ELF-1 (cell line): ENCODE data around the gene ZNF282.
"Not testable (repeated sequence)": the region's sequence is repeated elsewhere in the genome, so short reads cannot be mapped to it uniquely, and the experiment has no call there.

Experiments used
- DNase-seq: peaks from one replicate; pipeline ENCODE4 v3.0.0-alpha.2; 2016; ENCODE audit warnings: low read depth, low spot score

Gene ZNF282

DNA sequence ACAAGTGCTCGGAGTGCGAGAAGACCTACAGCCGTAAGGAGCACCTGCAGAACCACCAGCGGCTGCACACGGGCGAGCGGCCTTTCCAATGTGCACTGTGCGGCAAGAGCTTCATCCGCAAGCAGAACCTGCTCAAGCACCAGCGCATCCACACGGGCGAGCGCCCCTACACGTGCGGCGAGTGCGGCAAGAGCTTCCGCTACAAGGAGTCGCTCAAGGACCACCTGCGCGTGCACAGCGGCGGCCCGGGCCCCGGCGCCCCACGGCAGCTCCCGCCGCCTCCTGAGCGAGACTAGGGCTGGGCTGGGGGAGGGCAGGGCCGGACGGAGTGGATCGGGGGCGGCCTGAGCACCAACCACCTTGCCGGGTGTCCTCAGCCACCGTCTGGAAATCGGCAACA lies 29.0 kb downstream of the ZNF282 start:
- DNase-seq, result no peak

DNA sequence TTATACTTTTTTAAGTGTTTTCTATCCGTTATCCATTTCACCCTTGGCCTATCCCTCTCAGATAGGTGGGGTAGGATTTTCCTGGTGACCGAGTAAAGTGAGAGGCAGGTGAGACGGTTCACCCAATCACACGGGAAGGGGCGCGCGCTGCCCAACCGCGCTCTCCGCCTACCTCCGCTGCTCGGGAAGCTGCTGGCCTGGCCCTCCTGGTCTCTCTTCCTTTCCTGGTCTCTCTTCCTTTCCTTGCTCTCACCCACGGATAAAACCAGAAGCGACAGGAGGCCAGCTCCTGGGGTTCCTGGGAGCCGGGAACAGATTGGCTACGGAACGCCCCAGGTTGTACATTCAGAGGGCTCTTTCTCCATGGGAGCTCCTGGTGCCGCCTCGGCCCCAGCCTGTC lies 29.8 kb downstream of the ZNF282 start:
- no peak for DNase-seq

DNA sequence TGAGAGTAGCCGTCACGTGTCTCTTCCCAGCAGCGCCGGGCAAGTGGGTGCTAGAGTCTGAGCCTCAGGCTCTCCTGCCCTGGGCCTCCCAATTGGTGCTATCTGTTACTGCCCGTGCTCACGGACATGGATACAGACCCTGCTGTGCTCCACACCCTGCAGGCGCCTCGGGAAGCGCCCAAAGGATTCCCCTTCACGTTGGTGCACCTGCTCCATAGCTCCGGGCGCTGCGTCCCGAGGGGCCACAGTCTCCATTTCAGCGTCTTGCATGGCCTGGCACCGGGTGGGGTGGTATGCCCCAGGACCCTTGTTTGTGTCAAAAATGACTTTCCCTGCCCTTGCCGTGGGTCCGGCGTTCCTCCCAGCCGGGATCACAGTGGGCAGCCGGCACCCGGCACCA lies 30.3 kb downstream of the ZNF282 start:
- DNase-seq, result no peak

DNA sequence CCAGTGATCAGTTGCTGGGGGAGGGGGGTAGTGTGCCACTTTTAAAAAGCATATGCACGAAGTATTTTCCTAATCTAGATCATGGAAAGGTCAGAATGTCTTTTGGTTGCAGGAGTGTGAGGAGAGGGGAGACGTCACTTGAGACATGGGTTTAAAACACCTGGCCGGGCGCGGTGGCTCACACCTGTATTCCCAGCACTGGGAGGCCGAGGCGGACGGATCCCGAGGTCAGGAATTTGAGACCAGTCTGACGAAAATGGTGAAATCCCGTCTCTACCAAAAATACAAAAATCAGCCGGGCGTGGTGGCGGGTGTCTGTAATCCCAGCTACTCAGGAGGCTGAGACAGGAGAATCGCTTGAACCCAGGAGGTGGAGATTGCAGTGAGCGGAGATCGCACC lies 31.0 kb downstream of the ZNF282 start:
- not testable (repeated sequence) for DNase-seq

DNA sequence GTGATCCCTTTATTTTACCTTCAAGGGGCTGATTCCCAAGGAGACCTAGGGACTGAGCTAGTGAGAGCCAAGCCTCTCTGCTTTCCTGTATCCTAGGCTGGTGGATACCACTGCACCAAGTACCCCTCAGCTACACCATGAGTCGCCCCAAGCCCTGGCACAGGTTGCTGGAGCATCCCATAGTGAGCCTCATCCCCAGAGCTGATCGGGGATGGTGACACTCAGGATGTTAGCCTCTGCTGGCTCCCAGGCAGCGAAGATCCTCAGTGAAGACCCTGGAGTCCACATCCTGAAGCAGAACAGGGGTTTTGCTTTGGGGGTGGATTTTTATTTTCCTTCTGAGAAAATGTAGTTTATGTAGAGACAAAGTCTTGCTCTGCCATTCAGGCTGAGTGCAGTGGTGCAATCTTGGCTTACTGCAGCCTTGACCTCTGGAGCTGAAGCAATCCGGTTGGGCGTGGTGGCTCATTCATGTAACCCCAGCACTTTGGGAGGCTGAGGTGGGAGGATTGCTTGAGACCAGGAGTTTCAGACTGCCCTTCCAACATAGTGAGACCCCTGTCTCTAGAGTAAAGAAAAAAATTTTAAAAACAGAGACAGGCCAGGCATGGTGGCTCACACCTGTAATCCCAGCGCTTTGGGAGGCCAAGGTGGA lies 31.6 kb downstream of the ZNF282 start:
- no peak for DNase-seq

DNA sequence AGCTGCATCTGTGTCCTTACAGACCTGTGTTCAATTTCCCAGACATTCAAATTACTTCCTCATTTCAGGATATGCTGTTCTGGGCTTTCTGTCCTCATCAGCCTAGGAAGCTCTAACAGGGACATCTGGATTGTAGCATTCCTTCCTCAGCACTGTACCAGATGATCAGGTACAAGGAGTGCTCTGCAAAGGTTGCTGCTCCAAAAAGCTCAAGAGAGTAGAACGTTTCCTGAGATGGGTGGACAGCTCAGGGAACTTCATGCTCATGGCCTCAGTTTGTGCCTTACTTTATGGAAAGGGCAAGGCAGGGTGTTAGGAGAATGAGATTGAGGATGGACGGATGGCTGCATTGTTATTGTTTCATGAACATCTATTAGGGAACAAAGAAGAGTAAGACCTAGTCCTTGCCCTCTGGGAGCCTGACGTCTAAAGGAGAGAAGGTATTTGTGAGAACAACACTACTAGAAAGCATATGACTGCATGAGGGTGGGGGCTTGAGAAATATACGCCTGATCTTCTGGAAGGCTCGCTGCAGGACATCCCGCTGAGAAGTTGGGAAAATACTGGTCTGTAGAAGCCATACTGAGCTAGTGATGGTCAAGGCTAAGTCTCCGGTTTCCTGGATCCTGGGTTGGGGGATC lies 33.6 kb downstream of the ZNF282 start:
- DNase-seq, result no peak

DNA sequence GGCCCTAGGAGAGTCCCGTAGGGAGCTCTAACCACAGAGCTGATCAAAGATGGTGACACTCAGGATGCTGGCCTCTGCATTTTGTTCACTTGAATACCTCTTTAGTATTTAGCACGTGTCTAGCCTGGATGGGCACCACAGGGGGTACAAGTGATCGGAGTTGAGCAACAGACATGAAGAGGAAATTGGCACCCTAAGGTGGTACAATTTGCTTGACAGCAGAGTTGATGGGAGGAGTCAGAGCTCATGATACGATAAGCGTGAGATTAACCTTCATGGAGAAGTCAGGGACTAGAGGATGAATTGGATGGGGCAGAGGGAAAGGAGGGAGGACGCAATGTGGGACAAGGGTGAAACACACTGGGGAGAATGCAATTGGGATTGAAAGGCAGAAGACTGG lies 34.2 kb downstream of the ZNF282 start:
- DNase-seq, result no peak

DNA sequence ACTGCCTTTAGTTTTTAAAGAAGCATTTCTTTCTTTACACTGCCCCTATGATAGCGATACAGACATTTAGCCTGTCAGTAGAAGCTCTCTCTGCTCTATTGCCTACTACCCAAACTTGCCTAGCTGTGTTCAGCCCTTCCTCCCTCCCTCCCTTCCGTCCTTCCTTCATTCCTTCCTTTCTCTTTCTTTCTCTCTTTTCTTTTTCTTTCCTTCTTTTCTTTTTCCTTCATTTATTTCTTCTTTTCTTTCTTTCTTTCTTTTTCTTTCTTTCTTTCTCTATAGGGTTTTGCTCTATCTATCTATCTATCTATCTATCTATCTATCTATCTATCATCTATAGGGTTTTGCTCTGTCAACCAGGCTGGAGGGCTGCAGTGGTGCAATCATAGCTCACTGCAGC lies 37.0 kb downstream of the ZNF282 start:
- DNase-seq, result no peak

DNA sequence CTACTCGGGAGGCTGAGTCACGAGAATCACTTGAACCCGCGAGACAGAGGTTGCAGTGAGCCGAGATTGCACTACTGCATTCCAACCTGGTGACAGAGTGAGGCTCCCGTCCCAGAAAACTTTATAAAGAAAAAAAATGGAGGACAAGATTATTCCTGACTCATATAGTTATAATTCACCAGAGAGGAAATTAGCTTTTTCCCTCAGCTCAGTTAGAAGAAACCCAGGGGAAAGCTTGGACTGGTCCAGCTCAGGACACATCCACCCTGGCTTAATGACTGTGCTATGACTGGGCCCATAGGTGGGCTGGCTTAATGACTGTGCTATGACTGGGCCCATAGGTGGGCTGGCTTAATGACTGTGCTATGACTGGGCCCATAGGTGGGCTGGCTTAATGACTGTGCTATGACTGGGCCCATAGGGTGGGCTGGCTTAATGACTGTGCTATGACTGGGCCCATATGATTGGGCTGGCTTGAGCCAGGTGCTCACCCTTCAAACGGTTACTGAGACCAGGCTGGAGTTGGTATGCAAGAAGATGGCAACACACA lies 38.4 kb downstream of the ZNF282 start:
- DNase-seq, result not testable (repeated sequence)

DNA sequence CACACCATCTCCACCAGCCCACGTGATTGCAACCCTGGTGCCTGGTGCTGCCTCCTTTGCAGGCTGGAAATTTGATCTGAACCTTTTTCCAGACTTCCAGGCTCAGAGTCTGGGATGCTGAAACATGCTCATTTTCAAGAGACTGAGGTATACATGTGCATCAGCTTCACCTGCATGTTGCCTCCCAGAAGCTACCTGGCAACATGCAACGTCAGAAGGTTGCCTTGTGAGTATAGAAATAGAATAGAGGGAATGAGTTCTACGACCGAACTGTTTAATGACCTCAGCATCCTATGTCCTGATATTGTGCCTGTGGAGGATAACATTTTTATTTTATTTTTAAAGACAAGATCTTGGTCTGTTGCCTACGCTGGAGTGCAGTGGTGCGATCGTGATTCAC lies 42.2 kb downstream of the ZNF282 start:
- DNase-seq, result no peak

DNA sequence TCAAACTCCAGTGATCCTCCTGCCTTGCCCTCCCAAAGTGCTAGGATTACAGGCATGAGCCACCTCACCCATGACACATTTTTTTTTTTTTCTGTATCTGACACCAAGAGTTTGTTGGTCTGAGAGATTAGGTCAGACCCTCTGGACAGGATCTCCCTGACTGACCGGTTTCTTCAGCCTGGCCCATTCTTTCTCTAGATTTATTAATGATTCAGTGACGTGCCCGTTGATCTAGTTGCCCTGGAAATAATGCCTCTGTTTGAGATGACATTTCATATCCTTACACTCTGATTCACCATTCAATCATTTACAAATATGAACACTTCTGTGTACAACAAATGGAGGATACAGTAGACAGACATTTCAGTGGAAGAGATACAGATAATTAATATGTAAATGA lies 42.7 kb downstream of the ZNF282 start:
- DNase-seq, result no peak

DNA sequence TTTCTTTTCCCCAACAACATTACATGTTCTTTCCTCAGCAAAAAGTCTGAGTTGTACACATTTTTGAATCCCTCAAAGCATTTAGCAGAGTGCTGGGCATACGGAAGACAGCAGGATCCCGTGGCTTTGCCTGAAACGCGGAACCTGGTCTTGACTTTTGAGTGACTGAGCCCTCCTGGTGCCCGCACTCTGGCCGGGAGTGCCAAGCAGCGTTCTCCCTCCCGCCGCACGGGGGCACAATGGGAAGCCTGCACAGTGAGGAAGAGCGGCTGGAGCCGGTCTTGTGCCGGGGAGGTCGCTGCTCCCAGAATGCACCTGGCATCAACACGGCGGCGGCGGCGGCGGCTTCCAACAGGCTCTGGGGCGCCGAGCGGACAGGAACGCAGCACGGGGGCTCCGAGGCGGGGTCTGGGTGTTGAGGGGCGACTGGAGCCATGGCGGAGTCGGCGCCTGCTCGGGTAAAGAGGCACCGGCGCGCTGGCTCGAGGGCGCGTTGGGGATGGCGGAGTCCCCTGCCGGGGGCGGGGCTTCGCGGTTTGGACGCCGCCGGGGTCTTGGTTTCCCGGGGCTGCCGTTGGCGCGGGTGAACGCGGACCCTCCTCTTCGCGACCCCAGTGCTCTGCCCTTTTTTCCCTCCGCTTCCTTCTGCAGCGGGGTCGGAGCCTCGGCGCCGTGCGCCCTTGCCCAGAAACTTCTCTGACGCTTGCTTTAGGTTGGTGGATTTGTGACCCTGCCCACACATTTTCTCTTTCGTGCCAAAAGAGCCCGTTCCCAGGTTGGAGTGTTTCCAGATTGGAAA lies 44.2 kb downstream of the ZNF282 start, which contains the start of gene ZNF212:
Gene ZNF212 (plus strand): TSS at position 307 of the 799 bp plus-strand sequence. CDS start 128 bp downstream, at position 435.
- DNase-seq, result peak; percentile 96

DNA sequence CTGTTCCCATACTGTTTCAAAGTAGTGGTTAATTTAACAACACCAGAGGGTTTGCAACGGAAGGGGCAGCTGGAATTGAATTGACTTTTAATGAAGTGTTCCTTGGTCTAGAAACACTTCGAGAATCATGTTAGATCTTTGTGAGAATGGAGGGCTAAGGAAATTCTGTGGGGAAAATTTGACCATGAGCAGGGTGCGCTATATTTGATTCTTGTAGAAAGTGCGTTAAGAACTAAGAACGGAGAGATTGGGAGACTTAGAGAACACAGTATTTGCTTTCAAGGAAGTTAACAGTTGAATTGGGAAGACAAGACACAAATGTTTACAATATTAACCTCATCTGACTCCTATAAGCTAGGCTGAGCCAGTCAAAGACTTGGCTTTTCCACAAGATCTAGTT lies 45.3 kb downstream of the ZNF282 start:
- no peak for DNase-seq

DNA sequence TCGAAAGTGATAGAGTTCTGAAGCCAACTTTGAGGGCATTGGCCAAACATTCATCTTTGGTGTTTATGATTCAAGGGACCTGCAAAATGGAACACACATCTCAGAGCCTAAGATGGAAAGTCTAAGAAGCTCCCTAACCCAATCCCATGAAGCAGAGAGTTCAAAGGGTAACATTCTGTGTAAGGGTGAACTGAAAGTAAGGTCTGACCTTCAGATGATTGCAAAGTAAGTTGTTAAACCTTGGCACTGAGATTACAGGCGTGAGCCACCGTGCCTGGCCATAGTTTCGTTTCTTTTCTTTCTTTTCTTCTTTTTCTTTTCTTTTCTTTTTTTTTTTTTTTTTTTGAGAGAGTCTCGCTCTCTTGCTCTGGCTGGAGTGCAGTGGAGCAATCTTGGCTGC lies 46.4 kb downstream of the ZNF282 start:
- no peak for DNase-seq

DNA sequence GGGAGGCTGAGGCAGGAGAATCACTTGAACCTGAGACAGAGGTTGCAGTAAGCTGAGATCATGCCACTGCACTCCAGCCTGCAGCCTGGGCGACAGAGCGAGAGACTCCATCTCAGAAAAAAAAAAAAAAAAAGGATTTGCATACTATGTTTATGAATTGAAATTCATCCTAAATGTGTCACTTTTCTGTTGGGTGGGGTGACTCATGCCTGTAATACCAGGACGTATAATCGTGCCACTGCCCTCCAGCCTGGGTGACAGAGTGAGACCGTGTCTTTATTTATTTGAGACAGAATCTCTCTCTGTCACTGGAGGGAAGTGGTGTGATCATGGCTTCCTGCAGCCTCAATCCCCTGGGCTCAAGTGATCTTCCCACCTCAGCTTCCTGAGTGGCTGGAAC lies 49.9 kb downstream of the ZNF282 start:
- no peak for DNase-seq

DNA sequence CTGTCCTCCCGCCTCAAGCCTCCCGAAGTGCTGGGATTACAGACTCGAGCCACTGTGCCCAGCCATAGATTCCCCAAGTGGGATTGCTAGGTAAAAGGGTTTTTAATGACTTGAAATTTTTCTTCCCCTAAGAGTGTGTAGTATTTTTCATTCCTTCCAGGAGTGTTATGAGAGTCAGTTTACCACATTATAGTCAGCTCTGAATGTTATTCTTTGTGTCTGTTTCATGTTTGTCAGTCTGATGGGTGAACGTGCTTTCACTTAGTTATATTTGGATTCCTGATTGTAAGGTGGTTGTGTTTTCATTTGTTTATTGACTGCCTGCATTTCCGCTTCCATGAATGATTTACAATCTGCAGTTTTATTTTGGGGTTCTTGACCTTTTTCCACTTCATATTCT lies 50.4 kb downstream of the ZNF282 start:
- no peak for DNase-seq

DNA sequence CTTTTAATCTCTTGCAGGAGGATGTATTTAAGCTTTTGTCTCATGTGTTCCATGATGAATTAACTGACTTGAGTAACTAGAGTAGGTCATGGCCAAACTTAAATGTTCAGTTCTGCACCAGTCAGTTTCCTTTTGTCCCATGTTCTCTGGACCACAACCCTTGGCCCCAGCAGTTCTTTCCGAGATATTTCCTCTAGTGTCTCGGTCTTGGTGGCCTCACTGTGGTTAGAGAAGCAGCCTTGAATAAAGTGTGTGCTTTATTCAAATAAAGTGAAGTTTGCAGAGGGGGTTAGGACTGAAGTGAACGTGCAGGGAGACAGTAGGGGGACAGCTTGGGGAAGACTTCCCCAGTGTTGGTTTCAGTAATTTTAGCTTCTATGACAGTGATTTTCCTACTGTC lies 53.4 kb downstream of the ZNF282 start:
- no peak for DNase-seq

DNA sequence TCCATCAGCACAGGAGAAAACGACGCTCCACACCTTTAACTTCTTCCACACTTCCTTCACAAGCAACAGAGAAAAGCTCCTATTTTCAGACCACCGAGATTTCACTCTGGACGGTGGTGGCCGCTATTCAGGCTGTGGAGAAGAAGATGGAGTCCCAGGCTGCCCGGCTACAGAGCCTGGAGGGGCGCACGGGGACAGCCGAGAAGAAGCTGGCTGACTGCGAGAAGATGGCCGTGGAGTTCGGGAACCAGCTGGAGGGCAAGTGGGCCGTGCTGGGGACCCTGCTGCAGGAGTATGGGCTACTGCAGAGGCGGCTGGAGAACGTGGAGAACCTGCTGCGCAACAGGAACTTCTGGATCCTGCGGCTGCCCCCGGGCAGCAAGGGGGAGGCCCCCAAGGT lies 54.8 kb downstream of the ZNF282 start:
- DNase-seq, result not testable (repeated sequence)

DNA sequence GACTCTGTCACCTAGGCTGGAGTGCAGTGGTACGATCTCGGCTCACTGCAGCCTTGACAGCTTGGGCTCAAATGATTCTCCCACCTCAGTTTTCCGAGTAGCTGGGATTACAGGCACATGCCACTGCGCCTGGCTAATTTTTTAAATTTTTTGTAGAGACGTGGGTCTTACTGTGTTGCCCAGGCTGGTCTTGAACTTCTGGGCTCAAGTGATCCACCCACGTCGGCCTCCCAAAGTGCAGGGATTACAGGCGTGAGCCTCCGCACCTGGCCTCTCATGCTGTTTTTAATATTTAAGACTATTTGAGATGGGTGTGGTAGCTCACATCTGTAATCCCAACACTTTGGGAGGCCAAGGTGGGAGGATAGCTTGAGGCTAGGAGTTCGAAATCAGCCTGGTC lies 56.2 kb downstream of the ZNF282 start:
- DNase-seq, result not testable (repeated sequence)

DNA sequence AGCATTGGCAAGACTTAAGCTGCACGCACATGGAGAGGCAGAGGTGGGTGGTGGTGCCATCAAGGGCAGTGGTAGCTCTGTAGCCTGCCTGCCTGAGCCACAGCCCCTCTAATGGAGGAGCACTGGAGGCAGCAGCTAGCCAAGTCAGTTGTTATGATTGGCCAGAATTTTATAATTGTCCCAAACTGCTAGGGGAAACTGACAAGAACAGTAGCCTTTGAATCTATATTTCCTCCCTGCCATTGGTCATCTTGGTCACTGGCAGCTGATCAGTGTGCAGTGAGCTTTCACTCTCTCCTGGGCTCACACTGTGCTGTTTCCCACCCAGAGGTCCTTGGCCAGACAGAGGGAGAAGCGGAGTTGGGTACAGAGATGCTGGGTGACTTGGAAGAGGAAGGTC lies 57.0 kb downstream of the ZNF282 start:
- DNase-seq, result no peak

DNA sequence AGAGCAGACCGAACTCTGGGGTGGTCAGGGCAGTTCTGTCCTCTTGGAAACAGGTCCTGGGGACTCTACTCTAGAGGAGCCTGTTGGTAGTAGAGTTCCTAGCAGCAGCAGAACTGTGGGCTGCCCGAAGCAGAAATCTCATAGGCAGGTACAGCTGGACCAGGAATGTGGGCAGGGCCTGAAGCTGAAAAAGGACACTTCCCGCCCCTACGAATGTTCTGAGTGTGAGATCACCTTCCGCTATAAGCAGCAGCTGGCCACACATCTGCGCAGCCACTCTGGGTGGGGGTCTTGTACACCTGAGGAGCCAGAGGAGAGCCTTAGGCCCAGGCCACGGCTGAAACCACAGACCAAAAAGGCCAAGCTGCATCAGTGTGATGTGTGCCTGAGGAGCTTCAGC lies 58.3 kb downstream of the ZNF282 start:
- peak; percentile 19 for DNase-seq

DNA sequence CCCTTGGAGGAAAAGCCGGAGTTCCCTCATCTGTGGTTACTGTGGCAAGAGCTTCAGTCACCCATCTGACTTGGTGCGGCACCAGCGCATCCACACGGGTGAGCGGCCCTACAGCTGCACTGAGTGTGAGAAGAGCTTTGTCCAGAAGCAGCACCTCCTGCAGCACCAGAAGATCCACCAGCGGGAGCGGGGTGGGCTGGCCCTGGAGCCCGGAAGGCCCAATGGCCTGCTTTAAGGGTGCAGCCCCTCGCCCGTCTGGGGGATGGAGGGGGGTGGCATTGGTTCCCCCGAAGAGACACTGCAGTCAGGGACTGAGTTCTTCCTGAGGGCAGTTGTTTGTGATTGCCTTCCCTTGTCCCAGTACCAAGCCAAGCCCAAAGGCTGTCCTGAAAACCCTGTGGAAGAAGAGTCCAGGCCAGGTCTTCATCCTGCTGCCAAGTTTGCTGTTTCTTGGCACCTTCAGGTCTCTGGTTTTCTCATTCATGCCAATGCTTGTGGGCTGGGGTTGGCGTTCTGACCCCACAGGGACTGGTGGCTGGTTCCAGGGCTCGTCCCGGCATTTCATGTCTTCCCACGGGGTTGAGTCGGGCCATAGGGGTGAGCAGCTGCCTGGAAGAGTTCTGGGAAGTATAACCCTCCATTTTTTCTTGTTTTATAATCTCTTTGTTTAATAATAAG lies 59.0 kb downstream of the ZNF282 start:
- no peak for DNase-seq
